Subcutaneous abdominal adipose tissue (tissue), 5 donors: ENCODE results near the gene KCNK6.
"Not testable (repeated sequence)": the region's sequence is repeated elsewhere in the genome, so short reads cannot be mapped to it uniquely, and the experiment has no call there.

ENCODE experiments used
- H3K27ac ChIP-seq: one replicate; pipeline ENCODE4 v1.7.0; 2013; ENCODE audit warnings: low read depth, mild to moderate bottlenecking, inconsistent platforms, low read length, moderate library complexity
- H3K27me3 ChIP-seq, 5 donors: one replicate each; pipeline ENCODE4 v1.7.0; 2013; ENCODE audit warnings: low read length in 5 of 5, inconsistent platforms in 1 of 5; ENCODE audit not compliant: control insufficient read depth in 5 of 5, insufficient read depth in 4 of 5
- H3K36me3 ChIP-seq, 5 donors: one replicate each; pipeline ENCODE4 v1.7.0; 2013; ENCODE audit warnings: low read length in 5 of 5; ENCODE audit not compliant: control insufficient read depth in 5 of 5, insufficient read depth in 5 of 5
- H3K4me1 ChIP-seq, 5 donors: one replicate each; pipeline ENCODE4 v1.7.0; 2013; ENCODE audit warnings: low read length in 5 of 5, mild to moderate bottlenecking in 3 of 5, moderate library complexity in 1 of 5; ENCODE audit not compliant: control insufficient read depth in 5 of 5, insufficient read depth in 5 of 5
- H3K4me3 ChIP-seq, 5 donors: one replicate each; pipeline ENCODE4 v1.7.0; 2013; ENCODE audit warnings: low read length in 5 of 5, low read depth in 1 of 5
- H3K9ac ChIP-seq, 5 donors: one replicate each; pipeline ENCODE4 v1.7.0; 2013; ENCODE audit warnings: low read length in 5 of 5, mild to moderate bottlenecking in 4 of 5, moderate library complexity in 3 of 5
- H3K9me3 ChIP-seq, 5 donors: one replicate each; pipeline ENCODE4 v1.7.0; 2013; ENCODE audit warnings: low read length in 5 of 5; ENCODE audit not compliant: control insufficient read depth in 5 of 5
- donor health status: healthy.
- donor health status: healthy.
- donor health status: healthy.
- donor health status: healthy.
- donor health status: healthy.

Gene KCNK6

DNA sequence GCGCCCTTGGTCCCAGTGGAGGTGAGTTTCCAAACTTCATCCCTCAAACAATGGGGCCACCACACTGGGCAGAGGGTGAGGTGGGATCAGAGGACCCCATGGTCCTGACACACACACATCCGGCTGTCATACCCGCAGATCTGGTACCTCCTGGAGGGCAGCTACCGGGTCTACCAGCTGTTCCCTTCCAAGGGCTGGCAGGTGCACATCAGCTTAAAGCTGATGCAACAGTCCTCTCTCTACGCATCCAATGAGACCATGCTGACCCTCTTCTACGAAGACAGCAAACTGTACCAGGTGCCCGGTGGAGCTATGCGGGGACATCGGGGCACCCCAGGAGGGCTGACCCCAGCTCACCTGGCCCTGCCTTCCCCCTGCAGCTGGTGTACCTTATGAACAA, 40.7 kb downstream of the KCNK6 start:
- Histone ChIP-seq H3K27me3 (peaks cover 18 to 44% (median 32%) of the 10 kb centered on the region in 5 donors), H3K36me3 (no peaks in the 10 kb centered on the region), H3K4me3 (no peak overlapping the region), H3K4me1 (peaks cover 2 to 19% (median 17%) of the 10 kb centered on the region in 5 donors), H3K27ac (no peak overlapping the region), H3K9me3 (no peaks in the 10 kb centered on the region), H3K9ac (no peak overlapping the region)

- no peaks in the 10 kb centered on the region for H3K36me3 ChIP-seq
- H3K4me3 ChIP-seq, result peak overlapping the region; percentile 40 to 71 (median 64)
- H3K27me3 ChIP-seq, result peaks cover 17 to 43% (median 32%) of the 10 kb centered on the region in 5 donors
- H3K9me3 ChIP-seq, result no peaks in the 10 kb centered on the region
- H3K27ac ChIP-seq, result no peak overlapping the region
- H3K9ac ChIP-seq, result peak overlapping the region in 3 of 5 donors; percentile 20 to 56 (median 52)
- peaks cover 2 to 19% (median 17%) of the 10 kb centered on the region in 5 donors for H3K4me1 ChIP-seq
These were observed 41.4 kb downstream of the KCNK6 start for GRCh38 chr19:38360839-38361631.

GRCh38 chr19:38361633-38362075, 42.0 kb downstream of the KCNK6 start:
- H3K36me3 ChIP-seq, result no peaks in the 10 kb centered on the region
- H3K4me3 ChIP-seq, result peak overlapping the region; percentile 40 to 71 (median 68)
- H3K9me3 ChIP-seq, result no peaks in the 10 kb centered on the region
- H3K27ac ChIP-seq, result no peak overlapping the region
- peaks cover 10 to 38% (median 27%) of the 10 kb centered on the region in 5 donors for H3K27me3 ChIP-seq
- peaks cover 2 to 19% (median 17%) of the 10 kb centered on the region in 5 donors for H3K4me1 ChIP-seq
- H3K9ac ChIP-seq, result peak overlapping the region in 3 of 5 donors; percentile 20 to 56 (median 52)

- Histone ChIP-seq H3K4me1 (peaks cover 2 to 19% (median 17%) of the 10 kb centered on the region in 5 donors), H3K27me3 (peaks cover 8 to 36% (median 27%) of the 10 kb centered on the region in 5 donors), H3K27ac (no peak overlapping the region), H3K9me3 (no peaks in the 10 kb centered on the region), H3K36me3 (no peaks in the 10 kb centered on the region), H3K4me3 (peak overlapping the region; percentile 64 to 71 (median 69)), H3K9ac (peak overlapping the region in 1 of 5 donors; percentile 25)
These were observed 42.7 kb downstream of the KCNK6 start for GRCh38 chr19:38362076-38362945.

DNA sequence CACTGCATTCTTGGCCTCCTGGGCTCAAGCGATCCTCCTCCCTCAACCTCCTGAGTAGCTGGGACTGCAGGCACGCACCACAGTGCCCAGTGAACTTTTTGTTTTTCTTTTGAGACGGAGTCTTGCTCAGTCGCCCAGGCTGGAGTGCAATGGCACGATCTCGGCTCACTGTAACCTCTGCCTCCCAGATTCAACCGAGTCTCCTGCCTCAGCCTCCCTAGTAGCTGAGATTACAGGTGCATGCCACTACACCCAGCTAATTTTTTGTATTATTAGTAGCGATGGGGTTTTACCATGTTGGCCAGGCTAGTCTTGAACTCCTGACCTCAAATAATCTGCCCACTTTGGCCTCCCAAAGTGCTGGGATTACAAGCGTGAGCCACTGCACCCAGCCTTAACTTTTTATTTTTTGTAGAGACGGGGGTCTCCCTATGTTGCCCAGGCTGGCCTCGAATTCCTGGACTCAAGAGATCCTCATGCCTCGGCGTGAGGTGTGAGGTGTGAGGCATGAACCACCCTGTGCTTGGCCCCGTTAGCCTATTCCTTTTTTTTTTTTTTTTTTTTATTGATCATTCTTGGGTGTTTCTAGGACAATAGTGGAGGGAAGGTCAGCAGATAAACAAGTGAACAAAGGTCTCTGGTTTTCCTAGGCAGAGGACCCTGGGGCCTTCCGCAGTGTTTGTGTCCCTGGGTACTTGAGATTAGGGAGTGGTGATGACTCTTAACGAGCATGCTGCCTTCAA, 43.5 kb downstream of the KCNK6 start:
- H3K36me3 ChIP-seq, H3K27ac ChIP-seq, H3K9ac ChIP-seq, H3K9me3 ChIP-seq: not testable (repeated sequence)
- Histone ChIP-seq H3K4me3 (peak overlapping the region in 2 of 5 donors; percentile 64 to 71), H3K27me3 (peaks cover 8 to 43% (median 27%) of the 10 kb centered on the region in 5 donors), H3K4me1 (peaks cover 2 to 19% (median 17%) of the 10 kb centered on the region in 5 donors)

- peaks cover 0 to 10% (median 9%) of the 10 kb centered on the region in 5 donors for H3K4me1 ChIP-seq
- H3K27me3 ChIP-seq, result peaks cover 0 to 23% (median 9%) of the 10 kb centered on the region in 5 donors
These were observed 47.4 kb downstream of the KCNK6 start for GRCh38 chr19:38367041-38367440.

GRCh38 chr19:38369584-38369983, 49.9 kb downstream of the KCNK6 start:
- Histone ChIP-seq H3K9ac (no peak overlapping the region), H3K27ac (no peak overlapping the region), H3K9me3 (no peaks in the 10 kb centered on the region), H3K27me3 (peaks cover 0 to 20% (median 7%) of the 10 kb centered on the region in 5 donors), H3K36me3 (no peaks in the 10 kb centered on the region), H3K4me3 (no peak overlapping the region), H3K4me1 (peaks cover 0 to 5% (median 4%) of the 10 kb centered on the region in 5 donors)

More at GRCh38 chr19:38367041-38367440, 47.4 kb downstream of the KCNK6 start:
- Histone ChIP-seq H3K9me3 (no peaks in the 10 kb centered on the region), H3K27ac (no peak overlapping the region), H3K4me3 (no peak overlapping the region), H3K36me3 (no peaks in the 10 kb centered on the region), H3K9ac (no peak overlapping the region)

DNA sequence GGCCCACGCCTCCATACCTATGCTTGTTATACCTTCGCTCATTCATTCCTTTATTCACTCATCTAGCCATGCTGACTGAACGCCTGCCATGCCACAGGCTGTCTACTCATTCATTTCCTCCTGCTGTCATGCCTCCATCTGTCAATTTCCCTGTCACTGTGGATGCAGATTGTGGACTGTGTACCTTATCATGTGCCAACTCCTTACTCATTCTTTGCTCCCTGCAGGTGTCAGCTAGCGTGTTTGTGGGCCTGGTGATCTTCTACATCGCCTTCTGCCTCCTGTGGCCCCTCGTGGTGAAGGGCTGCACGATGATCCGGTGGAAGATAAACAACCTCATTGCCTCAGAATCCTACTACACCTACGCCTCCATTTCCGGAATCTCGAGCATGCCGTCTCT, 50.7 kb downstream of the KCNK6 start:
- H3K27me3 ChIP-seq, result peaks cover 0 to 20% (median 4%) of the 10 kb centered on the region in 5 donors
- H3K27ac ChIP-seq, result no peak overlapping the region
- no peak overlapping the region for H3K9ac ChIP-seq
- peaks cover under 1 to 8% (median 8%) of the 10 kb centered on the region in 5 donors for H3K4me1 ChIP-seq
- H3K36me3 ChIP-seq, result no peaks in the 10 kb centered on the region
- H3K9me3 ChIP-seq, result no peaks in the 10 kb centered on the region
- H3K4me3 ChIP-seq, result no peak overlapping the region

DNA sequence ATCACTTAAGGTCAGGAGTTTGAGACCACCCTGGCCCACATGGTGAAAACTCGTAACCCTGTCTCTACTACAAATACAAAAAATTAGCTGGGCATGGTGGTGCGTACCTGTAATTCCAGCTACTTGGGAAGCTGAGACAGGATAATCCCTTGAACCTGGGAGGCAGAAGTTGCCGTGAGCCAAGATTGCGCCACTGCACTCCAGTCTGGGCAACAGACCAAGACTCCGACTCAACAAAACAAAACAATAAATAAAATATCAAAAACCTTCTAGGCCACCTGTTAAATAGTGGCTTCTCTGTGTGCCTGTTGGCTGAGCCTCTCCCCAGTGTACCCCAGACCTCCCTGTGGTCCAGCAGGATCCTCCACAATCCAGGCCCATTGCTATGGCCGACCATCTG, 51.4 kb downstream of the KCNK6 start:
- H3K4me1 ChIP-seq, result peaks cover 5 to 16% (median 16%) of the 10 kb centered on the region in 5 donors
- no peaks in the 10 kb centered on the region for H3K9me3 ChIP-seq
- no peak overlapping the region for H3K4me3 ChIP-seq
- peaks cover 0 to 18% (median 4%) of the 10 kb centered on the region in 5 donors for H3K27me3 ChIP-seq
- H3K9ac ChIP-seq, result no peak overlapping the region
- no peak overlapping the region for H3K27ac ChIP-seq
- peaks cover 0 to 1% (median under 1%) of the 10 kb centered on the region in 5 donors for H3K36me3 ChIP-seq
